Measurements from ENCODE around the gene PPP1R2C.

The PPP1R2C gene

DNA sequence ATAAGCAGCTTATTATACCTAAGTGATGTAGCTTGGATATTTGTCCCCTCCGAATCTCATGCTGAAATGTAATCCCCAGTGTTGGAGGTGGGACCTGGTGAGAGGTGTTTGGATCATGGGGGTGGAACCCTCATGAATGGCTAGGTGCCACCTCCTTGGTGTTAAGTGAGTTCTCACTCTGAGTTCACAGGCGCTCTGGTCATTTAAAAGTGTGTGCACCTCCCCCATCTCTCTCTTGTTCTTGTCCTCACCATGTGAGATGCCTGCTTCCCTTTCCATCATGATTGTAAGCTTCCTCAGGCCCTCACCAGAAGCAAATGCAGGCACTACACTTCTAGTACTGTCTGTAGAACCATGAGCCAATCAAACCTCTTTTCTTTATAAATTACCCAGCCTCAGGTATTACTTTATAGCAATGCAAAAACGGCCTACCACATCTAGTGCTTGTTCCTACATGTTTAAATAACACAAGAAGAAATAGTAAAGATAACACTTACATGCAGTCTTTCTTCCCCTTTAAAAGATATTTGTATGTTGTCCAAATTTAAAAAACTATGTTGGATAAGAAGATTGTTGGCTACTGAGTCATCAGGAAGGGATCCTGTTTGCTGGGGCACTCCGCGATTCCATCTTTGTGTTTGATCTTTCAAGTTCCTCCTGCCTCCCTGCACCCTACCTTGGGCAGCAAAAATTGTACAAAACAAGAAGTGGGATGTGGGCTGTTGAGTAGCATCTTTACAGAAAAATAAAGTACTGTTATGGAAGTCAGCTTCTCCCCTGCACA, 29.7 kb downstream of the PPP1R2C start:
- no peak for DNase-seq

DNA sequence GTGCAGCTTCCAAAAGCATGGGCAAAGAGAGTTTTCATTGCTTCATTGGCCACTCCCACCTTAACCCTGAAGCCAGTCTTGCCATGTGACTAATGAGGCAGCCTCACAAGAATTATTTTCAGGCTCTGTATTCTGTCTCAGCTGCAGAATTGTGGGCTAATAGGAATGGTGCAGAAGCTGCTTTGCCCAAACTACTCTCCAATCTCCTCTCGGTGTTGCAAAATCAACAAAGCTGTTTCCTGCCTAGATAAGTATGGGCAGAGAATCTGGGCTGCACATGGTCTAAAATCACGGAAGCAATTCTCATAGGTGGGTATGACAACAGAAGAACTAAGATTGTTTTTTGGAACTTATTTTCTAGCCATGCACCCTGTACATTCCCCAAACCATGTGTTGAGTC, 31.4 kb downstream of the PPP1R2C start:
- no peak for DNase-seq

DNA sequence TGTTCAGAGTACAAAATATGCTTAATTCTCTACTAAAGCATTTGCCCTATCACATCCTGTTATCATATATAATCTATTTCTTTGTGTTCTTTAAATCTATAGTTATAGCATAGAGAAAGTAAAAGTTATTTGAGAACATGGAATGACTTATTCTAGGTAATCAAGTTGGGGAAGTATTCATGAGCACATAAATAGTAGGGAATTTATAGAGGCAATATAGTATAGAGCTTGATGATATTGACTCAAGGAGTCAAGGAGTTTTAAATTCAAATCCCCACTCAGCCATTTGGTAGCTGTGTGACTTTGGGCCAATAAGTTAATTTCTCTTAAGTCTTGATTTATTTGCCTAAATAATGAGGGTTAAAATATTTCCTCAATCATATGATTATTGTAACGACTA, 37.5 kb downstream of the PPP1R2C start:
- no peak for DNase-seq

DNA sequence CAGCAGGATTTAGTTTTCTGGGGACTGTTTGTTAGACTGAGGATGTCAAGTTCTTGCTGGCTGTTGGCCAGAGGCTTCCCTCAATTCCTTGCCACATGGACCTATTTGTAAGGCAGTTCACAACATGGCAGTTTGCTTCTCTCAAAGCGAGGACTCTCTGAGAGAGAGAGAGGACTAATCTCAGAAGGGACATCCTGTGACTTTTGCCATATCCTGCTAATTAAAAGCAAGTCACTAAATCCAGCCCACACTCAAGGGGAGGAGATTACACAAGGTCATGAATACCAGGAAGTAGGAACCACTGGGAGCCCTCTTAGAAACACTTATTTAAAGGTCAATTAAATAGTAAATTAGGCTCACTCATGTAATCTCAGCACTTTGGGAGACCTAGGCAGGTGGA, 38.2 kb downstream of the PPP1R2C start:
- DNase-seq, result no peak

DNA sequence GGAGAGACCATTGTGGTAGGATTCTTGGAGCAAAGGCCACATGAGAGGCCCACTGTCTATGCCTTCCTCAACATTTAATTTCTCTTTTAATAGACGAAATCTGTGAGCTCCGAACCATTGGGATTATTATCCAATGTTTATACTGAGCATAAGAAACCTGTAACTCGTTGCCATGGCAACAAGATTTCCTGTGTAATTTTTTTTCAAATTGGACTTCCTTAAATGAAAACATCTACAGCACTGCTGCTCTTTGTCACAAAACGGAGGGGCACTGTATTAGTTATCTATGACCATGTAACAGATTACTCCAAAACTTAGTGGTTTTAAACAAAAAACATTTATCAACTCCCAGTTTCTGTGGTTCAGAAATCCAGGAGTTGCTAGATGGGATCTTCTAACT, 38.7 kb downstream of the PPP1R2C start:
- no peak for DNase-seq

- DNase-seq, result no peak
Measured at GRCh38 chrX:42738552-42738951, 39.4 kb downstream of the PPP1R2C start.

- no peak for DNase-seq
Measured at GRCh38 chrX:42735250-42735649, 42.7 kb downstream of the PPP1R2C start.

GRCh38 chrX:42732506-42732905, 45.5 kb downstream of the PPP1R2C start:
- no peak for DNase-seq
